ENCODE measurements around the gene PCDHB10. TPM values are rescaled to one million over a fixed set of nuclear protein-coding genes. Genes with fewer than 3 reads are reported as not detected.
"Not testable (repeated sequence)": the region's sequence is repeated elsewhere in the genome, so short reads cannot be mapped to it uniquely, and the experiment has no call there.

PCDHB10 gene
- total RNA-seq, 2 donors from 2014 or later, result not detected

DNA sequence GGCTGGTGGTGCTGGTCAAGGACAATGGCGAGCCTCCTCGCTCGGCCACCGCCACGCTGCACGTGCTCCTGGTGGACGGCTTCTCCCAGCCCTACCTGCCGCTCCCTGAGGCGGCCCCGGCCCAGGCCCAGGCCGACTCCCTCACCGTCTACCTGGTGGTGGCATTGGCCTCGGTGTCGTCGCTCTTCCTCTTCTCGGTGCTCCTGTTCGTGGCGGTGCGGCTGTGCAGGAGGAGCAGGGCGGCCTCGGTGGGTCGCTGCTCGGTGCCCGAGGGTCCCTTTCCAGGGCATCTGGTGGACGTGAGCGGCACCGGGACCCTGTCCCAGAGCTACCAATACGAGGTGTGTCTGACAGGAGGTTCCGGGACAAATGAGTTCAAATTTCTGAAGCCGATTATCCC, 33.3 kb downstream of the PCDHB10 start:
- not testable (repeated sequence) for DNase-seq; H3K4me1 Mint-ChIP-seq (ENCODE audit: low read depth); H3K27ac Mint-ChIP-seq; H3K9me3 Mint-ChIP-seq; H3K4me3 Mint-ChIP-seq; H3K36me3 Mint-ChIP-seq (ENCODE audit: insufficient read depth in 2 of 2); ATAC-seq (replicated peaks in 1 of 2)
- peaks cover 15% of the 10 kb centered on the region for H3K27me3 Mint-ChIP-seq (ENCODE audit: low read depth)

DNA sequence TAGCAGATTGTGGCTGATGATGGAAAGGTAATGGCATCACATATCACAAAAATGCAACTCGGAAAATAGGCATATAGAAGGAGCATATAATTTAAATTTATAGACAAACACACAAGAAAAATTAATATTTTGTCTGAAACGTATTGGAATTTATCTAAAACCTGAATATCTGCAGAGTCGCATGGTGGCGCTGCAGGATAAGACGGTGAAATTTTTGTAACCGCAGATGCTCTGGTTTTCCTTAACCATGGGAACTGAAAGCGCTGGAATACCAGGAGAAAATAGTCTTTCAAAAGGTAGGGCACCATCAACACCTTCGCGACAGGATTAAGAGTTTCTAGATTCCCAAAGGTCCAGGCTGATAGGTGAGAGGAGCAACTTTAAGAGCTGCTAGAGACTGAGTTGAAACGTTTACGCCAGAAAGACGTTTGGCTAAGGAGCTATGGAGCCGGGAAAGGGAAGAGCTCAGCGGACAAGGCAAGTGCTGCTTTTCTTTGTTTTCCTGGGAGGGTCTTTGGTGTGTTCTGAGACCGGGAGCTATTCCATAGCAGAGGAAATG, 42.0 kb downstream of the PCDHB10 start:
- Mint-ChIP-seq H3K27ac (no peak overlapping the region), H3K9me3 (peaks cover 8 to 15% of the 10 kb centered on the region in 2 donors), H3K27me3 (ENCODE audit: low read depth) (peaks cover 10% of the 10 kb centered on the region), H3K36me3 (ENCODE audit: insufficient read depth in 2 of 2) (peaks cover 6 to 9% of the 10 kb centered on the region in 2 donors), H3K4me3 (no peak overlapping the region), H3K4me1 (ENCODE audit: low read depth) (no peaks in the 10 kb centered on the region)
- no peak for ATAC-seq (replicated peaks in 1 of 2)
- no peak for DNase-seq

DNA sequence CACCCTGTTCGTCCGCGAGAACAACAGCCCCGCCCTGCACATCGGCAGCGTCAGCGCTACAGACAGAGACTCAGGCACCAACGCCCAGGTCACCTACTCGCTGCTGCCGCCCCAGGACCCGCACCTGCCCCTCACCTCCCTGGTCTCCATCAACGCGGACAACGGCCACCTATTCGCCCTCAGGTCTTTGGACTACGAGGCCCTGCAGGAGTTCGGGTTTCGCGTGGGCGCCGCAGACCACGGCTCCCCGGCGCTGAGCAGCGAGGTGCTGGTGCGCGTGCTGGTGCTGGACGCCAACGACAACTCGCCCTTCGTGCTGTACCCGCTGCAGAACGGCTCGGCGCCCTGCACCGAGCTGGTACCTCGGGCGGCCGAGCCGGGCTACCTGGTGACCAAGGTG, 43.8 kb downstream of the PCDHB10 start:
- not testable (repeated sequence) for H3K27ac Mint-ChIP-seq; DNase-seq; H3K4me1 Mint-ChIP-seq (ENCODE audit: low read depth); ATAC-seq (replicated peaks in 1 of 2); H3K4me3 Mint-ChIP-seq
- Mint-ChIP-seq H3K27me3 (ENCODE audit: low read depth) (peaks cover 17% of the 10 kb centered on the region), H3K36me3 (ENCODE audit: insufficient read depth in 2 of 2) (peaks cover 10 to 13% of the 10 kb centered on the region in 2 donors), H3K9me3 (peaks cover 10 to 21% of the 10 kb centered on the region in 2 donors)

GRCh38 chr5:141236516-141237313, 44.6 kb downstream of the PCDHB10 start:
- Mint-ChIP-seq H3K27ac (no peak overlapping the region), H3K9me3 (peaks cover 11 to 19% of the 10 kb centered on the region in 2 donors), H3K27me3 (ENCODE audit: low read depth) (peaks cover 18% of the 10 kb centered on the region), H3K36me3 (ENCODE audit: insufficient read depth in 2 of 2) (peaks cover 12 to 14% of the 10 kb centered on the region in 2 donors), H3K4me1 (ENCODE audit: low read depth) (no peaks in the 10 kb centered on the region), H3K4me3 (no peak overlapping the region)
- ATAC-seq (replicated peaks in 1 of 2) (no peak), DNase-seq (no peak)

DNA sequence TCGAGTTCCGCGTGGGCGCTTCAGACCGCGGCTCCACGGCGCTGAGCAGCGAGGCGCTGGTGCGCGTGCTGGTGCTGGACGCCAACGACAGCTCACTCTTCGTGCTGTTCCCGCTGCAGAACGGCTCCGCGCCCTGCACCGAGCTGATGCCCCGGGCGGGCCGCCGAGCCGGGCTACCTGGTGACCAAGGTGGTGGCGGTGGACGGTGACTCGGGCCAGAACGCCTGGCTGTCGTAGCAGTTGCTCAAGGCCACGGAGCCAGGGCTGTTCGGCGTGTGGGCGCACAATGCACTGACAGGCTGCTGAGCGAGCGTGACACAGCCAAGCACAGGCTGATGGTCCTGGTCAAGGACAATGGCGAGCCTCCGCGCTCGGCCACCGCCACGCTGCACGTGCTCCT, 49.3 kb downstream of the PCDHB10 start:
- Mint-ChIP-seq H3K9me3 (peaks cover 10 to 18% of the 10 kb centered on the region in 2 donors), H3K36me3 (ENCODE audit: insufficient read depth in 2 of 2) (peaks cover 10 to 26% of the 10 kb centered on the region in 2 donors), H3K27me3 (ENCODE audit: low read depth) (peaks cover 42% of the 10 kb centered on the region), H3K4me3 (no peak overlapping the region), H3K27ac (no peak overlapping the region), H3K4me1 (ENCODE audit: low read depth) (no peaks in the 10 kb centered on the region)
- ATAC-seq (replicated peaks in 1 of 2), result no peak
- no peak for DNase-seq

Other genes starting within 250 kb of the PCDHB10 start
- not detected for gene PCDHAC2, start 225.9 kb upstream of the PCDHB10 start, total RNA-seq
- gene PCDHB1, start 141.0 kb upstream of the PCDHB10 start, total RNA-seq, result not detected
- not detected for gene PCDHB2, start 97.7 kb upstream of the PCDHB10 start, total RNA-seq
- not detected for gene PCDHB3, start 91.9 kb upstream of the PCDHB10 start, total RNA-seq
- gene PCDHB4, start 70.5 kb upstream of the PCDHB10 start, total RNA-seq, result not detected
- gene PCDHB5, start 57.1 kb upstream of the PCDHB10 start, total RNA-seq, result not detected
- not detected for gene PCDHB6, start 42.3 kb upstream of the PCDHB10 start, total RNA-seq
- not detected for gene PCDHB7, start 19.7 kb upstream of the PCDHB10 start, total RNA-seq
- not detected for gene PCDHB8, start 14.6 kb upstream of the PCDHB10 start, total RNA-seq
- gene PCDHB16, start 10.0 kb upstream of the PCDHB10 start, total RNA-seq, result not detected
- gene PCDHB9, start 5.2 kb upstream of the PCDHB10 start, total RNA-seq, result under 1 TPM in 1 of 2 donors, not detected in 1; 0.05 TPM
- gene PCDHB11, start 7.3 kb downstream of the PCDHB10 start, total RNA-seq, result not detected
- gene PCDHB12, start 16.4 kb downstream of the PCDHB10 start, total RNA-seq, result not detected
- gene PCDHB13, start 21.6 kb downstream of the PCDHB10 start, total RNA-seq, result not detected
- not detected for gene PCDHB14, start 31.0 kb downstream of the PCDHB10 start, total RNA-seq
- not detected for gene PCDHB15, start 53.0 kb downstream of the PCDHB10 start, total RNA-seq
- gene SLC25A2, start 111.7 kb downstream of the PCDHB10 start, total RNA-seq, result under 1 TPM; 0.46 to 0.63 TPM
- gene TAF7, start 128.4 kb downstream of the PCDHB10 start, total RNA-seq, result 10 to 100 TPM; 56.7 to 62.5 TPM
- gene PCDHGA1, start 138.2 kb downstream of the PCDHB10 start, total RNA-seq, result under 1 TPM; 0.05 TPM
- gene PCDHGA2, start 146.4 kb downstream of the PCDHB10 start, total RNA-seq, result under 1 TPM in 1 of 2 donors, not detected in 1; 0.07 TPM
- gene PCDHGA3, start 151.5 kb downstream of the PCDHB10 start, total RNA-seq, result under 1 TPM in 1 of 2 donors, not detected in 1; 0.12 TPM
- gene PCDHGB1, start 157.7 kb downstream of the PCDHB10 start, total RNA-seq, result under 1 TPM in 1 of 2 donors, not detected in 1; 0.19 TPM
- under 1 TPM; 0.25 to 0.26 TPM for gene PCDHGA4, start 162.7 kb downstream of the PCDHB10 start, total RNA-seq
- gene PCDHGB2, start 167.6 kb downstream of the PCDHB10 start, total RNA-seq, result under 1 TPM; 0.28 to 0.34 TPM
- under 1 TPM in 1 of 2 donors, not detected in 1; 0.12 TPM for gene PCDHGA5, start 171.8 kb downstream of the PCDHB10 start, total RNA-seq
- gene PCDHGB3, start 177.9 kb downstream of the PCDHB10 start, total RNA-seq, result under 1 TPM; 0.19 to 0.28 TPM
- gene PCDHGA6, start 181.5 kb downstream of the PCDHB10 start, total RNA-seq, result under 1 TPM; 0.16 to 0.29 TPM
- under 1 TPM in 1 of 2 donors, not detected in 1; 0.12 TPM for gene PCDHGA7, start 190.4 kb downstream of the PCDHB10 start, total RNA-seq
- not detected for gene PCDHGB4, start 195.3 kb downstream of the PCDHB10 start, total RNA-seq
- gene PCDHGA8, start 200.3 kb downstream of the PCDHB10 start, total RNA-seq, result not detected
- under 1 TPM; 0.17 to 0.21 TPM for gene PCDHGB5, start 205.6 kb downstream of the PCDHB10 start, total RNA-seq
- under 1 TPM; 0.09 to 0.10 TPM for gene PCDHGA9, start 210.4 kb downstream of the PCDHB10 start, total RNA-seq
- gene PCDHGB6, start 215.7 kb downstream of the PCDHB10 start, total RNA-seq, result under 1 TPM in 1 of 2 donors, not detected in 1; 0.09 TPM
- under 1 TPM; 0.12 TPM for gene PCDHGA10, start 220.6 kb downstream of the PCDHB10 start, total RNA-seq
- under 1 TPM in 1 of 2 donors, not detected in 1; 0.17 TPM for gene PCDHGB7, start 225.3 kb downstream of the PCDHB10 start, total RNA-seq
- under 1 TPM in 1 of 2 donors, not detected in 1; 0.22 TPM for gene PCDHGA11, start 228.7 kb downstream of the PCDHB10 start, total RNA-seq
- under 1 TPM; 0.12 to 0.17 TPM for gene PCDHGA12, start 238.2 kb downstream of the PCDHB10 start, total RNA-seq

Measured in activated T-cell treated with anti-CD3 and anti-CD28 coated beads, Interleukin-2, amount 50 U/mL, for 72 hours (primary cell).